Activated CD4-positive, alpha-beta T cell treated with anti-CD3 and anti-CD28 coated beads for 48 hours (primary cell): ENCODE results near the gene ITLN2.
"Not testable (repeated sequence)": the region's sequence is repeated elsewhere in the genome, so short reads cannot be mapped to it uniquely, and the experiment has no call there.

Experiments used
- DNase-seq: peaks from one replicate; pipeline ENCODE4 v3.0.0-alpha.2; 2020

The ITLN2 gene

GRCh38 chr1:160954158-160955104, at the start of gene ITLN2:
Gene ITLN2, minus strand, starts transcription at chr1:160954809. Its CDS starts 68 bp downstream, at chr1:160954741.
- peak; percentile 59 for DNase-seq

GRCh38 chr1:161001525-161001924, 46.9 kb upstream of the ITLN2 start:
- no peak for DNase-seq

- no peak for DNase-seq
Observed at GRCh38 chr1:161000736-161001480, 46.3 kb upstream of the ITLN2 start.

GRCh38 chr1:160999376-160999775, 44.8 kb upstream of the ITLN2 start:
- no peak for DNase-seq

GRCh38 chr1:160997323-160998038, 42.9 kb upstream of the ITLN2 start:
- peak; percentile 62 for DNase-seq

- no peak for DNase-seq
Observed at GRCh38 chr1:160996178-160996577, 41.6 kb upstream of the ITLN2 start.

- no peak for DNase-seq
Observed at GRCh38 chr1:160993544-160994193, 39.1 kb upstream of the ITLN2 start.

GRCh38 chr1:160992036-160992435, 37.4 kb upstream of the ITLN2 start:
- DNase-seq = not testable (repeated sequence)

- DNase-seq = no peak
Observed at GRCh38 chr1:160987359-160988050, 32.9 kb upstream of the ITLN2 start.

GRCh38 chr1:160985723-160986122, 31.1 kb upstream of the ITLN2 start:
- no peak for DNase-seq

GRCh38 chr1:160981584-160982411, 27.2 kb upstream of the ITLN2 start:
- peak; percentile 15 for DNase-seq

- no peak for DNase-seq
Observed at GRCh38 chr1:160979286-160979685, 24.7 kb upstream of the ITLN2 start.

- DNase-seq = no peak
Observed at GRCh38 chr1:160978510-160978927, 23.9 kb upstream of the ITLN2 start.

GRCh38 chr1:160975026-160975425, 20.4 kb upstream of the ITLN2 start:
- no peak for DNase-seq

GRCh38 chr1:160973491-160973890, 18.9 kb upstream of the ITLN2 start:
- no peak for DNase-seq

- DNase-seq = no peak
Observed at GRCh38 chr1:160972939-160973338, 18.3 kb upstream of the ITLN2 start.

- DNase-seq = peak; percentile 71
Observed at GRCh38 chr1:160971618-160972056, 17.0 kb upstream of the ITLN2 start.

- DNase-seq = no peak
Observed at GRCh38 chr1:160963521-160963920, 8.9 kb upstream of the ITLN2 start.

- no peak for DNase-seq
Observed at GRCh38 chr1:160961419-160961818, 6.8 kb upstream of the ITLN2 start.

- no peak for DNase-seq
Observed at GRCh38 chr1:160956966-160957365, 2.4 kb upstream of the ITLN2 start.

- DNase-seq = no peak
Observed at GRCh38 chr1:160953030-160953429, 1.6 kb downstream of the ITLN2 start.
